ENCODE results near the gene NAA20.

GRCh38 chr20:20017844-20018185, 653 bp downstream of the NAA20 start:
- TF ChIP-seq CTCF (IDR thresholded peaks at IDR 0.05) (no peak), POLR2A (IDR thresholded peaks at IDR 0.05) (no peak)
